LNCAP (cell line): ENCODE data around the gene TSC22D2.

Experiments used
- TF ChIP-seq, protein P1 (sequence below): fragments of 450-650 bp; IDR thresholded peaks from 2 replicates; pipeline ENCODE4 v1.5.1; 2017; ENCODE audit warnings: mild to moderate bottlenecking

The TSC22D2 gene

DNA sequence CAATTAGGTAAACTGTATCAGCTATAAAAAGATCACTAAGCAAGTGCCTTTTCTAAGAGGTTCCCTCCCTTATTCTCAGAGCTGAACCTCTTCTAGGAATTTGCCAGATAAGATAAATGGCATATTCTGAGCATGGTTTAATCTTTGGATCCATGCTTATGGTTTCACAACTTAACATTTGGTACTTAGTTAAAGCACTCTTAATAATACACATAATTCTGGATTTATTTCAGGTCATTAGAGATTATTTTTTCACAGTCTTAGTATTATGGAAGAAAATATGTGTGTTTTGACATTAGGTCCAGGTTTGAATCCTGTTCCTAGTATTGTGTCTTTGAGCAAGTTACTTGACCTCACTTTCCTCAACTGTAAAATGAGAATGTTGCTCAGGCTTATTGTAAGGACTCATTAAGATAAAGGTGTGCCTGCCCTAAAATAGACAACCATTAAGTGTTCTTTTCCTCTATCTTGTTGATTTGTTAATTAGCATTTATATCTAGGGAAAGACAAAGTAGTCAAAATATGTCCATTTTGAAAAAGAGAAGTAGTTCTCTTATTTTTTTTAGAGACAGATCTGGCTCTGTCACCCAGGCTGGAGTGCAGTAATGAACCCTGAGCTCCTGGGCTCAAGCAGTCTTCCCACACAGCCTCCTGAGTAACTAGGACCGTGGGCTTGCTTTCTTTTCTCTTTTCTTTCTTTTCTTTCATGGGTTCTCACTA, 43.4 kb downstream of the TSC22D2 start:
- TF ChIP-seq, protein P1, sequence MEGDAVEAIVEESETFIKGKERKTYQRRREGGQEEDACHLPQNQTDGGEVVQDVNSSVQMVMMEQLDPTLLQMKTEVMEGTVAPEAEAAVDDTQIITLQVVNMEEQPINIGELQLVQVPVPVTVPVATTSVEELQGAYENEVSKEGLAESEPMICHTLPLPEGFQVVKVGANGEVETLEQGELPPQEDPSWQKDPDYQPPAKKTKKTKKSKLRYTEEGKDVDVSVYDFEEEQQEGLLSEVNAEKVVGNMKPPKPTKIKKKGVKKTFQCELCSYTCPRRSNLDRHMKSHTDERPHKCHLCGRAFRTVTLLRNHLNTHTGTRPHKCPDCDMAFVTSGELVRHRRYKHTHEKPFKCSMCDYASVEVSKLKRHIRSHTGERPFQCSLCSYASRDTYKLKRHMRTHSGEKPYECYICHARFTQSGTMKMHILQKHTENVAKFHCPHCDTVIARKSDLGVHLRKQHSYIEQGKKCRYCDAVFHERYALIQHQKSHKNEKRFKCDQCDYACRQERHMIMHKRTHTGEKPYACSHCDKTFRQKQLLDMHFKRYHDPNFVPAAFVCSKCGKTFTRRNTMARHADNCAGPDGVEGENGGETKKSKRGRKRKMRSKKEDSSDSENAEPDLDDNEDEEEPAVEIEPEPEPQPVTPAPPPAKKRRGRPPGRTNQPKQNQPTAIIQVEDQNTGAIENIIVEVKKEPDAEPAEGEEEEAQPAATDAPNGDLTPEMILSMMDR = no peak

DNA sequence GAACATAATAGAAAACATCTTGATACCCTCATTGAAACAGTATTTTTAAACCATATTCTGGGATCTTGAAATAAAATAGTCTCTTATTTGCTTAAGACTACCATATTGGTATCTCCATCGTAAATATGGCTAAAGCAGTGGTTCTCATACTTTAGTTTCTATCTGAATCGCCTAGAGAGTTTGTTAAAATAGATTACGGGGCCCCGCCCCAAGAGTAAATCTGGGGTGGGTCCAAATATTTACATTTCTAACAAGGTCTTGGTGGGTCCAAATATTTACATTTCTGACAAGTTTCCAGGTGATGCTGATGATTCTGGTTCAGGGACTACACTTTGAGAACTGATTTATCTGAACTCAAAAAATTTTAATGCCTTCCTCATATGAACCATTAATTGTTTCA, 45.3 kb downstream of the TSC22D2 start:
- TF ChIP-seq, protein P1 = no peak

DNA sequence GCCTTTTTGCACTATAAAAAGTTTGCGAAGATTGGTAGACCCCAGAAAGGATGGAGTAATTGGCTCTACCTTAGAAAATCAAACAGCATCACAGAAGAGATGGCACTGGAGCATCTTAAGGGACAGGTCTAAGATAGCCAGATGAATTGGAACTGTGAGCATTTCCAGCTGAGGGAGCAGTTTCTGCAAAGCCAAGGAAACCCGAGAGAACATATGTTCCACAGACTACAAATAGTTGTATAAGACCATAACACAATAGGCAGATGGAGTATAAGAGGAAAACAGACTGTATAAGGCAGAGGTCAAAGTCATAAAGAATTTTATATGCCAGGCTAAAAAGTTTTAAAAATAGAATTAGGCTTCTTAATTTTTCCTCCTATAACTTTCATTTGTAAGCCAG, 46.0 kb downstream of the TSC22D2 start:
- TF ChIP-seq, protein P1 = no peak

DNA sequence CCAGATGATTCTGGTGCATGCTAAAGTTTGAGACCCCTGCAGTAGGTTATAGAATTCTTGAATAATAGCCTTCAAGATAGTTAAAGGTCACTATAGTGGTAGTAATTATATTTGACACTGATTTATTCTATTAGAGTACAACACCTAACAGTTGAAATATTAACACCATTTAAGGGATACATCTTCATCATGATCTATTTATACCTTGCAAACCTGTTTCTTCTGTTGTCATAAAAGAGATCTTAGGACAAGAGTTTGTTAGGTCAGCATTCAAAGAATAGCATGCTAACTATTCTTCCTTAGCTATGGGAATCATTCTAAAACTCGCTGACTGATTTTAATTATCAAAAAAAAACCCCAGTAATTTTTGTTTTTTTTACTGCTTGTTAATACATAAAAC, 46.5 kb downstream of the TSC22D2 start:
- TF ChIP-seq, protein P1 = no peak

DNA sequence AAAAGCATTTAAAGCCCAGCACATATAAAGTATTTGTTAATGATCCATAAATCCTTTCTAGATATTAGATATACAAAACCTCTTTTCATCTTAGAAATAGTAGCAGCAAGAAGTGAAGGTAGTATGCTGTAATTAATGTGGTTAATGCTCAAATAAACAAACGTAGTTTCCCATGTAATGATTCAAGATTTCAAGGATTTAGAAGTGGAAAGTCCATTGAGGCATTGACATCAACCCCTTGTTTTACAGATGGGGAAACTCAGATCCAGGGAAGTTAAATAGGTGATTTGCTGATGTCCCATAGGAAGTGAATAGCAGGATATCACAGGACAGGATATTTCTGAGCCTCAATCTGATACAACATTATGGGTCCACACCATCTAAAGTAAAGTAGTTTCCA, 47.2 kb downstream of the TSC22D2 start:
- TF ChIP-seq, protein P1 = no peak

DNA sequence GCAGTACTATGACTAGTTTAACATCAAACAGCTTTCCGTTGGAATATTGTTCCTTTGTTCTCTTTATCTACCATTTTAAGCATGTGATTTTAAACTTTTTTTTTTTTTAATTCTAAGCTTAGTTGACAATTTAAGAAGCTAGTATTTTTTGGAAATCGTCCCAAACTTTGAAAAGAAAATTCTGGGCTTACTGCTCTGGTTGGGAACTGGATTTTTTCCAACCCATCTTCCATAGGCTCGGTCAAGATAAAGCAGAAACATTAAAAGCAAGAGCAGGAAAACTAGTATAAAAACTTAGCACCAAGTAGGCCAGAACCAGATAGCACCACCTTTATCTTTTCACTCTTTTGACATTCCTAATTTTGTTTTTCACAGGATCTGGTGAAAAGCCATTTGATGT, 49.9 kb downstream of the TSC22D2 start:
- TF ChIP-seq, protein P1 = no peak

DNA sequence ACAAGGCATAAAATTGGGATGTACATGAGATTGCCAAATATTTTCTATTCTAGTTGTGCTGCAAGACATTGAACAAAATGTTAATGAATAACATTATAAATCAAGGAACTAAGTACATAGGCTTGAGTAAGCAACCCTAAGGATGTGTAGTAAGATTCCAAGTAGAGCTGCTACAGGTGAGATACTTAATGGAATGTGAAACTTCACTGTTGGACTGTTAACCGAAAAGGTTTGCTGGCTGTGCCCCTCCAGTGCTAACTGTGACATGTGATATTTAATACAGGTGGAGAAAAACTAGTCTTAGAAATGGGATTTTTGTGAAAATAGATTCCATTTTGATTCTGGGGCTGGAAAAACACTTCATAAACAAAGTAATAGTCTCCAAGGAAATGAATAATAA, 52.4 kb downstream of the TSC22D2 start:
- TF ChIP-seq, protein P1 = no peak

DNA sequence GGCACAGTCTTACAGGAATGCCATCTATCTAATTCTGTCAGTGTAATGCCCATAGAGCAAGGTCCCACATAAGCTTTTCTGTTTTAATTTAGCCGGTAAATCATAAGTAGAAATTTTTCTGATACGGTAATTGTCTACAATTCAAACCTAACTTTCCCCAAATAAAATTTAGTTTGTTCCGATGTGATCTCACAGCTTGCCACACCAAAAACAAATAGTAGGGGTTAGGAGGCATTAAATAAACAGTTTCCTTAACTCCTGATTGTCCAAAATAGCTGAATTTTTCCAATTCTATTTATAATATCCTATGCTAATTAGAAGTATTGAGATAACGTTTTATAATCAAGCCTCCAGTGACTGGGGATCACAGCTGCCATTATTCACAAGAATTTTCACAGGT, 53.3 kb downstream of the TSC22D2 start:
- TF ChIP-seq, protein P1 = no peak
